HepG2 (cell line): ENCODE measurements around the gene LOXL3. TPM values are rescaled to one million over a fixed set of nuclear protein-coding genes. Genes with fewer than 3 reads are reported as not detected.
A peak's percentile ranks its signal among the peaks of the same experiment; 100 is the strongest.

ENCODE experiments used
- CREM ChIP-seq, 2 experiments: sonication (generic) in 1 of 2; formaldehyde crosslinking in 1 of 2; IDR thresholded peaks; 2 replicates each; pipeline versions ENCODE4 v1.4.0 to v1.6.1; 2016 to 2020; ENCODE audit warnings: antibody characterized with exemption in 1 of 2, mild to moderate bottlenecking in 1 of 2, missing genetic modification reagents in 1 of 2
- ERF ChIP-seq: IDR thresholded peaks from 2 replicates; pipeline ENCODE4 v1.6.1; 2018; ENCODE audit warnings: missing biosample characterization, missing genetic modification reagents
- GABPA ChIP-seq, 2 experiments: IDR thresholded peaks; 2 replicates each; pipeline ENCODE4 v1.6.1; 2011 to 2016; ENCODE audit warnings: low read depth in 2 of 2, low read length in 1 of 2, missing biosample characterization in 1 of 2, missing genetic modification characterization in 1 of 2
- GLI4 ChIP-seq: sonication (generic); formaldehyde crosslinking; IDR thresholded peaks from 2 replicates; pipeline ENCODE4 v1.5.1; 2020; ENCODE audit warnings: missing genetic modification reagents, mild to moderate bottlenecking, moderate library complexity, borderline replicate concordance
- HMG20A ChIP-seq: IDR thresholded peaks from 2 replicates; pipeline ENCODE4 v1.6.1; 2016; ENCODE audit warnings: borderline replicate concordance
- HNRNPK ChIP-seq: fragments of 200-400 bp; formaldehyde crosslinking; IDR thresholded peaks from 2 replicates; pipeline ENCODE4 v1.6.1; 2018; ENCODE audit warnings: low read length, low read depth, moderate library complexity, mild to moderate bottlenecking; ENCODE audit not compliant: poor library complexity, severe bottlenecking
- HOXA3 ChIP-seq: sonication (generic); formaldehyde crosslinking; IDR thresholded peaks from 2 replicates; pipeline ENCODE4 v1.5.0; 2020; ENCODE audit warnings: missing genetic modification reagents
- JUND ChIP-seq: sonication (generic); formaldehyde crosslinking; IDR thresholded peaks from 2 replicates; pipeline ENCODE4 v1.8.0; 2022; ENCODE audit warnings: mild to moderate bottlenecking, missing genetic modification reagents
- NFYB ChIP-seq: sonication (generic); formaldehyde crosslinking; IDR thresholded peaks from 2 replicates; pipeline ENCODE4 v1.4.0; 2020; ENCODE audit warnings: missing genetic modification reagents
- PAX8 ChIP-seq: sonication (generic); formaldehyde crosslinking; IDR thresholded peaks from 2 replicates; pipeline ENCODE4 v1.8.0; 2022; ENCODE audit warnings: mild to moderate bottlenecking, missing genetic modification reagents, borderline replicate concordance
- RFX5 ChIP-seq: IDR thresholded peaks from 2 replicates; pipeline ENCODE4 v1.6.1; 2011; ENCODE audit warnings: low read depth, low read length, improper control_type of control experiment
- SALL1 ChIP-seq: sonication (generic); formaldehyde crosslinking; IDR thresholded peaks from 2 replicates; pipeline ENCODE4 v1.8.0; 2022; ENCODE audit warnings: mild to moderate bottlenecking, missing genetic modification reagents
- SIN3A ChIP-seq: IDR thresholded peaks from 2 replicates; pipeline ENCODE4 v1.6.1; 2011; ENCODE audit warnings: low read depth, mild to moderate bottlenecking, control low read depth, low read length, borderline replicate concordance
- SMAD3 ChIP-seq: sonication (generic); formaldehyde crosslinking; IDR thresholded peaks from 2 replicates; pipeline ENCODE4 v1.4.0; 2020; ENCODE audit warnings: missing genetic modification reagents
- STAG1 ChIP-seq: sonication (generic); formaldehyde crosslinking; IDR thresholded peaks from 2 replicates; pipeline ENCODE4 v1.4.0; 2020; ENCODE audit warnings: missing genetic modification reagents
- TBX3 ChIP-seq: fragments of 450-650 bp; IDR thresholded peaks from 2 replicates; pipeline ENCODE4 v1.6.1; 2017; ENCODE audit warnings: antibody characterized with exemption, mild to moderate bottlenecking, inconsistent platforms, borderline replicate concordance
- TEAD3 ChIP-seq: optimal IDR thresholded peaks from 2 replicates; pipeline ENCODE3; 2016; ENCODE audit warnings: borderline replicate concordance
- TFE3 ChIP-seq: IDR thresholded peaks from 2 replicates; pipeline ENCODE4 v1.6.1; 2016
- U2AF2 ChIP-seq: fragments of 200-400 bp; formaldehyde crosslinking; IDR thresholded peaks from 2 replicates; pipeline ENCODE4 v1.6.1; 2017; ENCODE audit warnings: low read depth, mild to moderate bottlenecking, low read length
- ZBTB38 ChIP-seq: sonication (generic); formaldehyde crosslinking; IDR thresholded peaks from 2 replicates; pipeline ENCODE4 v1.5.1; 2020; ENCODE audit warnings: mild to moderate bottlenecking, missing genetic modification reagents
- ZBTB7B ChIP-seq: sonication (generic); formaldehyde crosslinking; IDR thresholded peaks from 2 replicates; pipeline ENCODE4 v1.4.0; 2020; ENCODE audit warnings: missing genetic modification reagents
- ZKSCAN8 ChIP-seq: IDR thresholded peaks from 2 replicates; pipeline ENCODE4 v1.6.1; 2016; ENCODE audit warnings: borderline replicate concordance, missing genetic modification reagents, missing compliant biosample characterization
- ZNF468 ChIP-seq: sonication (generic); formaldehyde crosslinking; IDR thresholded peaks from 2 replicates; pipeline ENCODE4 v1.8.0; 2022; ENCODE audit warnings: mild to moderate bottlenecking, moderate library complexity, missing genetic modification reagents
- ZNF546 ChIP-seq: sonication (generic); formaldehyde crosslinking; conservative IDR thresholded peaks from 2 replicates; pipeline ENCODE4 v1.8.1; 2023; ENCODE audit warnings: mild to moderate bottlenecking, missing genetic modification reagents
- ZNF784 ChIP-seq: sonication (generic); formaldehyde crosslinking; IDR thresholded peaks from 2 replicates; pipeline ENCODE4 v1.5.1; 2020; ENCODE audit warnings: missing genetic modification reagents, mild to moderate bottlenecking, borderline replicate concordance
- polyA plus RNA-seq, 8 experiments: library from polyadenylated mRNA; depleted of rRNA in 3 of 8; stranded (reverse) in 7 of 8; unstranded in 1 of 8; fragments of >200 nt; fragmentation: Illumina TruSeq in 4 of 8; extraction: Trizol in 4 of 8; gene quantifications; 2 replicates each; pipeline versions ENCODE4 v1.2.1 to v1.2.3, GENCODE V29; 2011 to 2016; ENCODE audit warnings: low read depth in 4 of 8, missing spikeins in 1 of 8, mixed read lengths in 1 of 8; ENCODE audit not compliant: insufficient read depth in 1 of 8
- total RNA-seq, 5 experiments: library from RNA; depleted of rRNA; stranded (reverse); fragments of >200 nt; fragmentation: Illumina TruSeq; extraction: Trizol; gene quantifications; 2 replicates each; pipeline ENCODE4 v1.2.3, GENCODE V29; 2016; ENCODE audit warnings: low read depth in 1 of 5

The LOXL3 gene
- total and polyA plus RNA-seq, 2 of the 13 experiments (the other 11 are each of a cell fraction or from before 2014, with no cell fraction given) = 0.55 to 6.5 TPM

GRCh38 chr2:74525717-74526648, 27.8 kb downstream of the LOXL3 start, which contains the start of gene DQX1 (continued):
- TF ChIP-seq SMAD3 (CRISPR knock-in tag) = 0 out of 2 replicates have a peak, but pooled peaks have one; percentile 31
- peak; percentile 95 for TF ChIP-seq CREM (IDR thresholded peaks at IDR 0.05)
- no peak for TF ChIP-seq CREM (CRISPR knock-in tag; IDR thresholded peaks at IDR 0.05)
- TF ChIP-seq ZNF468 (CRISPR knock-in tag) = no peak
- TF ChIP-seq TBX3 = 0 out of 2 replicates have a peak, but pooled peaks have one; percentile 21
- peak; percentile 1; the same call in 1 of the 2 replicates for TF ChIP-seq ZBTB38 (CRISPR knock-in tag)
- peak; percentile 64; the same call in 1 of the 2 replicates for TF ChIP-seq ZBTB7B (CRISPR knock-in tag)
- no peak for TF ChIP-seq HMG20A (CRISPR knock-in tag)
- peak; percentile 85 for TF ChIP-seq SALL1
- TF ChIP-seq NFYB = peak; percentile 57; the same call in 1 of the 2 replicates
- TF ChIP-seq ZKSCAN8 (CRISPR knock-in tag) = peak; percentile 23; the same call in 1 of the 2 replicates
- TF ChIP-seq GABPA (IDR thresholded peaks at IDR 0.05; ENCODE audit: low read depth, low read length) = no peak; the same call in 1 of the 2 replicates
- peak; percentile 88 for TF ChIP-seq GABPA (CRISPR knock-in tag; IDR thresholded peaks at IDR 0.05; ENCODE audit: low read depth)
- TF ChIP-seq GLI4 = 0 out of 2 replicates have a peak, but pooled peaks have one; percentile 71
- peak; percentile 21; the same call in 1 of the 2 replicates for TF ChIP-seq STAG1 (CRISPR knock-in tag)
- TF ChIP-seq RFX5 = 0 out of 2 replicates have a peak, but pooled peaks have one; percentile 16
- TF ChIP-seq ZNF546 (CRISPR knock-in tag) = peak; percentile 93; the same call in 1 of the 2 replicates
- no peak for TF ChIP-seq JUND (CRISPR knock-in tag)
- TF ChIP-seq U2AF2 = no peak
- TF ChIP-seq ZNF784 (CRISPR knock-in tag) = peak; percentile 71; the same call in 1 of the 2 replicates
- no peak for TF ChIP-seq HNRNPK
- peak; percentile 69 for TF ChIP-seq HOXA3 (CRISPR knock-in tag)
- TF ChIP-seq PAX8 (CRISPR knock-in tag) = no peak
- TF ChIP-seq TFE3 (CRISPR knock-in tag) = peak; percentile 37; the same call in 1 of the 2 replicates
- peak; percentile 93 for TF ChIP-seq SIN3A
- TF ChIP-seq ERF (CRISPR knock-in tag) = peak; percentile 89
- TF ChIP-seq TEAD3 (CRISPR knock-in tag) = peak; percentile 97
